ENCODE measurements around the gene GNB1L.

Gene GNB1L

DNA sequence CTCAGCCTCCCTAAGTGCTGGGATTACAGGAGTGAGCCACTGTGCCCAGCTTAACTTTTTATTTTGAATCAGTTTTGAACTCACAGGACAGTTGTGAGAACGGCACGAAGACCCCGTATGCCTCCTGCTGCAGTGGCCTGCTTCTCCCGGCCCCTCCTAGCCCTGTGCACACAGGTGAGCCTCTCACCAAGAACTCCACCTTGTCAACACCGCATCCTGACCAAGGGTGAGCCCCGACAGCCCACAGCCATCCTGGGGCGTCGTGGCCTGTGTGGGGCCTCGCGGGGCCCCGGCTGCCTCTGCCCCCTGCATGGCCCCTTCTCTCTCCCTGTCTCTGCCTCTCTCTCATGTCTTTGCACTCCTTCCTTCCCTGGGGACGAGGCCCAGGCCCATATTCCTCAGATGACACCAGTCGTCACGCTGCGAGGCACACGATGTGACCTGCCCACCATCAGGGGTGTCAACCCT is 38.8 kb downstream of the GNB1L start:
- TF ChIP-seq OSR1 (CRISPR knock-in tag; IDR thresholded peaks at IDR 0.05) (no peak), ISL1 (CRISPR knock-in tag; IDR thresholded peaks at IDR 0.05) (no peak), ZFP30 (CRISPR knock-in tag; IDR thresholded peaks at IDR 0.05) (no peak), PPARA (CRISPR knock-in tag; IDR thresholded peaks at IDR 0.05; ENCODE audit: borderline replicate concordance) (no peak), SNAI2 (CRISPR knock-in tag; IDR thresholded peaks at IDR 0.05) (no peak), TCF4 (CRISPR knock-in tag; IDR thresholded peaks at IDR 0.05; ENCODE audit: borderline replicate concordance) (no peak)
- TF ChIP-seq, protein P1, sequence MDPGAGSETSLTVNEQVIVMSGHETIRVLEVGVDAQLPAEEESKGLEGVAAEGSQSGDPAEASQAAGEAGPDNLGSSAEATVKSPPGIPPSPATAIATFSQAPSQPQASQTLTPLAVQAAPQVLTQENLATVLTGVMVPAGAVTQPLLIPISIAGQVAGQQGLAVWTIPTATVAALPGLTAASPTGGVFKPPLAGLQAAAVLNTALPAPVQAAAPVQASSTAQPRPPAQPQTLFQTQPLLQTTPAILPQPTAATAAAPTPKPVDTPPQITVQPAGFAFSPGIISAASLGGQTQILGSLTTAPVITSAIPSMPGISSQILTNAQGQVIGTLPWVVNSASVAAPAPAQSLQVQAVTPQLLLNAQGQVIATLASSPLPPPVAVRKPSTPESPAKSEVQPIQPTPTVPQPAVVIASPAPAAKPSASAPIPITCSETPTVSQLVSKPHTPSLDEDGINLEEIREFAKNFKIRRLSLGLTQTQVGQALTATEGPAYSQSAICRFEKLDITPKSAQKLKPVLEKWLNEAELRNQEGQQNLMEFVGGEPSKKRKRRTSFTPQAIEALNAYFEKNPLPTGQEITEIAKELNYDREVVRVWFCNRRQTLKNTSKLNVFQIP (CRISPR knock-in tag; IDR thresholded peaks at IDR 0.05; ENCODE audit: borderline replicate concordance, low read depth) = no peak
- ATAC-seq = no peak

DNA sequence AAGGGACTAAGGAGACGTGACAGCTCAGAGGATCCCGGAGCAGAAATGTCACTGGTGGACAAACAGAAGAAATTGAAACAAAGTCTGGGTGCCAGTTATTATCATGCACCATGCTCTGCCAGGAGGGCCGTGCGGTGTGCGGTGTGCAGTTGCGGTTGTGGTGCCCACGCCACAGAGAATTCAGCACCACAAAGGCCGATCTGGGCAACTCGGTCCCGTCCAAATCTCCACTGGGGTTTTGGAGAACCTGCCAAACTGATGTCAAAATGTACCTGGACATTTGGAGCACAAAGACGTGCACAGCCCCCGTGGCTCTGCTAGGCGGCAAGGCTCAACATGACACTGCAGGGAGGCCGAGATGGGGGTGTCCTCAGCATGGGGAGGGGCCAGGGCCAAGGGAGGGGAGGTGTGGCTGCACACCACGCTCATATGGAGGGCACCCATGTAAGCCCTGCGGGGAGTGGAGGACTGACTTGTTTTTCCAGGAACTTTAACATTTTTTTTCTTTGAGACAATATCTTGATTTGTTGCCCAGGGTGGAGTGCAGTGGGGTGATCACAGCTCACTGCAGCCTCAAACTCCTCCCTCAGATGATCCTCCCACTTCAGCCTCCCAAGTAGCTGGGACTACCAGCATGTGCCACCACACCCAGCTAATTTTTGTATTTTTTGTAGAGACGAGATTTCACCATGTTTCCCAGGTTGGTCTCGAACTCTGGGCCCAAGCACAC is 39.4 kb downstream of the GNB1L start:
- ATAC-seq = no peak
- no peak for TF ChIP-seq TCF4 (CRISPR knock-in tag; IDR thresholded peaks at IDR 0.05; ENCODE audit: borderline replicate concordance)
- TF ChIP-seq PATZ1 (CRISPR knock-in tag; IDR thresholded peaks at IDR 0.05; ENCODE audit: borderline replicate concordance) = no peak
- TF ChIP-seq GLIS3 (CRISPR knock-in tag; IDR thresholded peaks at IDR 0.05) = no peak
- TF ChIP-seq TSHZ2 (CRISPR knock-in tag; IDR thresholded peaks at IDR 0.05) = no peak
- TF ChIP-seq ZNF8 (CRISPR knock-in tag; IDR thresholded peaks at IDR 0.05) = no peak
- TF ChIP-seq, protein P2, sequence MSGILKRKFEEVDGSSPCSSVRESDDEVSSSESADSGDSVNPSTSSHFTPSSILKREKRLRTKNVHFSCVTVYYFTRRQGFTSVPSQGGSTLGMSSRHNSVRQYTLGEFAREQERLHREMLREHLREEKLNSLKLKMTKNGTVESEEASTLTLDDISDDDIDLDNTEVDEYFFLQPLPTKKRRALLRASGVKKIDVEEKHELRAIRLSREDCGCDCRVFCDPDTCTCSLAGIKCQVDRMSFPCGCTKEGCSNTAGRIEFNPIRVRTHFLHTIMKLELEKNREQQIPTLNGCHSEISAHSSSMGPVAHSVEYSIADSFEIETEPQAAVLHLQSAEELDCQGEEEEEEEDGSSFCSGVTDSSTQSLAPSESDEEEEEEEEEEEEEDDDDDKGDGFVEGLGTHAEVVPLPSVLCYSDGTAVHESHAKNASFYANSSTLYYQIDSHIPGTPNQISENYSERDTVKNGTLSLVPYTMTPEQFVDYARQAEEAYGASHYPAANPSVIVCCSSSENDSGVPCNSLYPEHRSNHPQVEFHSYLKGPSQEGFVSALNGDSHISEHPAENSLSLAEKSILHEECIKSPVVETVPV (CRISPR knock-in tag; IDR thresholded peaks at IDR 0.05) = no peak
- TF ChIP-seq OSR1 (CRISPR knock-in tag; IDR thresholded peaks at IDR 0.05) = no peak

- no peak for ATAC-seq
- TF ChIP-seq RARB (CRISPR knock-in tag; IDR thresholded peaks at IDR 0.05) (no peak), ISL1 (CRISPR knock-in tag; IDR thresholded peaks at IDR 0.05) (no peak), TCF4 (CRISPR knock-in tag; IDR thresholded peaks at IDR 0.05; ENCODE audit: borderline replicate concordance) (no peak), SNAI2 (CRISPR knock-in tag; IDR thresholded peaks at IDR 0.05) (no peak), ZC3H10 (CRISPR knock-in tag; IDR thresholded peaks at IDR 0.05) (no peak), CSDC2 (CRISPR knock-in tag; IDR thresholded peaks at IDR 0.05) (no peak), OSR1 (CRISPR knock-in tag; IDR thresholded peaks at IDR 0.05) (no peak), TSHZ2 (CRISPR knock-in tag; IDR thresholded peaks at IDR 0.05) (no peak), PPARA (CRISPR knock-in tag; IDR thresholded peaks at IDR 0.05; ENCODE audit: borderline replicate concordance) (no peak), ZFP30 (CRISPR knock-in tag; IDR thresholded peaks at IDR 0.05) (no peak), PATZ1 (CRISPR knock-in tag; IDR thresholded peaks at IDR 0.05; ENCODE audit: borderline replicate concordance) (no peak)
- TF ChIP-seq, protein P2 (CRISPR knock-in tag; IDR thresholded peaks at IDR 0.05) = no peak
Measured at GRCh38 chr22:19814428-19814827, 40.2 kb downstream of the GNB1L start.

Data from SK-N-SH treated with all-trans-retinoic acid at 6 μM for 48 hours (cell line).